T1000 (cell line): ENCODE results near the gene PDE11A.

Source experiments
- DNase-seq: peaks from one replicate; lab custom pipeline; 2025; ENCODE audit warnings: mixed read lengths; lab: John Stamatoyannopoulos, UW

Gene PDE11A

DNA sequence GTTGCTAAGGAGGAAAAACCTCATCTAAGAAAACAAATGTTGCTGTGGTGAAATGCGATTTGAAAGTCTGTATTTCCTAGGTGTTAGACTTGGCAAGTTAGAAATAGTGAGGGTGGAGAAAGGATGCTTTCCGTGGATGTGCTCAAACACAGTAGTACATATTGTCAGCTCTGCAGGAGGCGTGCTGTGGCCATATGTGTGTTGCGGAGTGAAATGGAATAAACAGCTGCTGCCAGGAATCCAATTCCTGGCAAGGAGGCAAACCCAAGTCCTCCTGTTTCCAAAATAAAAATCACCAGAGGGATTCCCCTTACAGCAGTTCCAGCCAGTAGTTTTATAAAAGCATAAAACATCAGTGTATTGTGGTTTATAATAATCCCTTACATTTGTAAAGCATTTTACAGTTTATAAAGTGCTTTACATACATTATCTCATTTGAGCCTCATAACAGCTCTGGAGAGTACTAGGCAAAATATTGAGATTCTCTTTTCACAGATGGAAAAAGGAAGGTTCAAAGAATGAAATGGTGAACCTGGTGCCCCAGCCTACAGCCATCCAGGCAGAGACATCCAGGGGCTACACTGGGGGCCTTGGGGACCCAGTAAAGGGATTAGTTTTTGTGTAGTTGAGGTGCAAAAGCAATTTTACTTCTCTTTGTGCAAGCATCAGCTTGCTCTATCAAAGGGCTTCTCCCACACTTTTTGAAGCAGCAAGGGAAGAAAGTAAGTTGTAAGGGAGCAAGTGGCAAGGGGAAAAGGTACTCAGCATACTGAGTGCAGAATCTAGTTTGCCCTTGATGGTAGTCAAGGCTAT lies 474.0 kb downstream of the PDE11A start:
- no peak for DNase-seq

GRCh38 chr2:177597759-177598158 lies 474.8 kb downstream of the PDE11A start:
- no peak for DNase-seq

DNA sequence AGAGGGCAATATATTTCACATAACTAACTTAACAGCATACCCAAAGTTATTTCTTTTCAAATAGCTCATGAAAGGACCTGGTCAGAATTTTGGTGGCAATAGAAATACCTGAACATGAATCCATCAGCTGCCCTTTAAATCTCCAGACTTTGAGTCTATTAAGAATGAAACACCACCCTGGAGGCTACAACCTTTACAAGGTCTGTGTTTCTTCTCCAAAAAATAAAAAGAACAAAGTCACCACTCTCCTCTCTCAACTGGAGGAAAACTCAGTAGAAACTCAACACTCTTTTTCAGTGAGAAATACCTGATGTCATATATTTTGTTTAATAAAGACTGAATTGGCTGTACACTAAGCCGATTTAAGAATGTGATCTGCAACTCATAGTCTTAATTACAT lies 475.7 kb downstream of the PDE11A start:
- no peak for DNase-seq

DNA sequence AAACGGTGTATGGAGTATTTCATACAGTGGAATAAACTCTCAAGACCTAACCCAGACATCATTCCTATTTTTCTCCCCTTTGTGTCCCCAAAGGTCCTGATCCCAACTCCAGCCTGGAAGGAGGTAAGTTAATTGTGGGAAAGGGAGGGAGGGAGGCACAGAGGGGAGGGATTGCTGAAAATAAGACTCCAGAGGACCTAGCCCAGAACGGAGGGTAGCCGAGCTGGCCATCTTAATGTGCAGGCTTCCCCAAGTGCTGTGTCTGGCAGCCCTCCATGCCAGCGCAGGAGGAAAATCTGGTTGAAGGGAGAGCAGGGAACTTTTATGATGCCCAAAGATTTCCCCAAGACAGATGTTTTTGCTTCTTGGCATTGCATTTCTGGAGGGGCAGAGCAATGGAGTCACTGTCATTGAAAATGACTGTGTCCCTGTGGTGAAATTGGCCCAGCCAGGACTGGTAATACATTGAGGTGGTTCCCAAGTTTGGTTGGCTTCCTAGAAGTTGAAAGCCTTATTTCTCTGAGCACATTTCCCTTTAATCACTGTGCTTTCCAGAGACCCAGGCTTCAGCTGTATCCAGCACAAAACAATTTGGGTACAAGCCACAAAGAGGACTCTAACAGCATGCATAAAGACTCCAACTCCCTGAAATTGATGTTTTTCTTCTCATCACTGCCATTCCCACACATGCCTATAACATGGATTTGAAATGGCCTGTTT lies 477.3 kb downstream of the PDE11A start:
- no peak for DNase-seq

- no peak for DNase-seq
These were observed 479.2 kb downstream of the PDE11A start for GRCh38 chr2:177593402-177593801.

DNA sequence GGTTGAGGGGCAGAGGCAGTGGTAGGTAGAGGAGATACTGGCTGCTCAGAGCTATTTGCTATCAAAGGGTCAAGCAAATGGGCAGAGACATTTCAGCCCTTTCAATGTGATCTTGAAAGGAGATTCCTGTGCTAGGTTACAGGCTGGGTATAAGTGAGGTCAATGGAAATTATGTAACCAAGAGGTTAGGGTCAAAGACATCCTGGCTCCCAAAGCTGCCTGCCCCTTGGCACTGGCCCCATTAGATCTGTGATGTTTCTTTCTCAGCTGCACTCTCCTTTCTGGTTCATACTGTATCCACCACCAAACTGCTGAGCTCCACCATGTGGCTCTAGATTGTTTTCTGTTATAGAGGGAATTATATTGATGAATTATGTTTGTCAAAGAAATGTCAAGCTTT lies 479.6 kb downstream of the PDE11A start:
- DNase-seq, result no peak

DNA sequence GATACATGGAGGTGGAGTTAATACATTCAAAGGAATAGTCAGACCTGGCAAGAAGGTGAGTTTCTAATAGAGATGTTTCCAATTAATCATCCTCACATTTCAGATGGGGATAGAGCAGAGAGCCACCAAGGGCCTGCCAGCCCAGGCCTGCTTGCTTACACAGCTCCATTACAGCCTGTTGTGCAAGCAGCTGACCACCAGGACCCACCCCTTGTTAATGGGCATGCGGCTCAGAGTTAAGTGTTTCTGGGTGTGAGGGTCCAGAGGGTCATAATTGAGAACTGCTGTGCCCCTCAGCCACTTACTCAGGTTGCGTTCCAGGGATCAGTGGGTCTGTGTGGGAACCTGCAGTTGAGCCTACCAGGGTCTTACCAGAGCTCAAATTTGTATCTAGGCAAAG lies 480.2 kb downstream of the PDE11A start:
- DNase-seq, result no peak

DNA sequence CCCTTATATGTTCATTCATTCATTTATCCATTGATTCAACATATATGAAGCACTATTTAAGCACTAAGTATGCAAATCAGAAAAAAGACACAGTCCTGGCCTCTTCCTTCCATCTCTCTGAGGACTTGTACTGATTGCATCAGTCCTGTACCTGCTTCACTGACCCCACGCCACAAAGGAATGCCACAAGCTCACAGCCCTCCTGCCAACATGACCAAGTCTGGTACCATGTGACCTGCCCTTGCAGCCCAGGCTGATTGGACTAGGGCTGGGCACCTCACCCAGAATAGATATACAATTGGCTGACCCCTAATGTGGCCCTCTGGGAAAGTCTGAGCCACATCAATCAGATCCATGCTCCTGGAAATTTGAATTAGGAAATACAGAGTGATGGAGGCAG lies 483.4 kb downstream of the PDE11A start:
- no peak for DNase-seq

DNA sequence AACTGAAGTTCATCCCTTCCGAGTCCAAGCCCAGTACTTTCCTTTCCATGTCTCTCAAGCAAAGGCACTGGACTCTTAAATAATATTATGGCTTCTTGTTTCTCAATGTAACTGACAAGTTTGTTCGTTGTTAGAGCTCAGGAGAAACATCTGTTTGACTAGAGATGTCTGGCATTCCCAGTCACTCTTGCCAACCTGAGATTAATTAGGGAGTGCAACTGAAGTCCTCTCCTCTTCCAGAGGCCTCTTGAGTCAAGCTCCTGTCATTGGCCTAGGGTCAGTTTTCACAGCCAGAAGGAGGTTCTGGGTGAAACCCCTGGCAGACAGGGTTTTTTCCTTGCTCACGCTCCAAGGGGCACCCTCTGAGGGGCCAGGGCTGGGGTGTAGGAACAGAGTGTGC lies 483.9 kb downstream of the PDE11A start:
- DNase-seq, result no peak

DNA sequence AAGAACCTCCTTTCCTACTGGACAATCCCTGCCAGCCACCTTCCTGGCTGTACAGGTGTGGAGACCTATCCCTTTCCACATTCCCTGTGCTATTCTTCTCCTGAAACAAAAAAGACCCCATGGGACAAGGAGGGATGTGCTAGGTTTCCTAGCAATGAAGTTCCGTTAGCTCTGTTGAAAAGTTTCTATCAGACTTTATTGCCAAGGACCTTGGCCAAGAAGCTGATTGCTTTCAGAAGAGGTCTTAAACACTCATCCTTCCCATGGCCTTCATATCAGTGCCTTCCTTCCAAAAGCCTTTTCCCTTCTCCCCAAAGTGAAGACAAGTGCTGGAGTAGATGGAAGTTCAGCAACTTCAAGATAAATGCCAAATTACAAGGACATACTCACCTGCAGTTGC lies 485.2 kb downstream of the PDE11A start:
- no peak for DNase-seq

DNA sequence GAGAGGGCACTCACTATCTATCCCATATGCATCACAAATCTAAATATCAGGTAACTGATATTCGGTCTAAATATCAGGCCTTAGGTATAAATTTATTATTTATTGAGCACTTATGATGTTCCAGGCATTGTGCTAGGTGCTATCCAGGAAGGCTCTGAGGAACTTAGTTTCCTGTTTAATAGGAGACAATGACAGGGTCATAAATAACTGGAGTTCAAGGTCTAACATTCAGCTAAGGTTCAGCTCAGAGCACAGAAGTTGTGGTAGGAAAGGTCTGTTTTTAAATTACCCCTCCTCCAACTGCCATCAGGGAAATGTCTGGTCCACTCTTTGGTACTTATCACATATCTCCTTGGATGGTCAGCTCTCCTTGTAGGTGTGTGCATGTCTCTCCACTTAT lies 486.4 kb downstream of the PDE11A start:
- no peak for DNase-seq

GRCh38 chr2:177585234-177585863 lies 487.2 kb downstream of the PDE11A start:
- DNase-seq, result no peak

- no peak for DNase-seq
These were observed 488.4 kb downstream of the PDE11A start for GRCh38 chr2:177584030-177584692.

DNA sequence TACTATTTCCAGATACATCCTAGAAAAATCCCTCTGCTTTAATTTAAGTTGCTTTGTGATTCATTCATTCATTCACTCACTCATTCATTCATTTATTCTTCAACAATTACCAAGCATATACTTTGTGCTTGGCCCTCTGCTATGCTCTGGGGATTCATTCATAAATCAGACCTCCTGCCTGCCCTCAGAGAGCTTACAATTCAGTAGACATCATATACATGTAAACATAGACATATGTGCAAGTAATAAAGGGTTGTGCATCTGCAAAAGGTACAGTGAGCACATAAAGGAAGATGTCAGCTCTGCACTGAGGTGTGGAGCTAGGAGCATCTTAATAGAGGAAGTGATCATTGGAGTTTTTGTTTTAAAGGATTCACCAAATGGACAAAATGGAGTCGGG lies 490.6 kb downstream of the PDE11A start:
- DNase-seq, result no peak

DNA sequence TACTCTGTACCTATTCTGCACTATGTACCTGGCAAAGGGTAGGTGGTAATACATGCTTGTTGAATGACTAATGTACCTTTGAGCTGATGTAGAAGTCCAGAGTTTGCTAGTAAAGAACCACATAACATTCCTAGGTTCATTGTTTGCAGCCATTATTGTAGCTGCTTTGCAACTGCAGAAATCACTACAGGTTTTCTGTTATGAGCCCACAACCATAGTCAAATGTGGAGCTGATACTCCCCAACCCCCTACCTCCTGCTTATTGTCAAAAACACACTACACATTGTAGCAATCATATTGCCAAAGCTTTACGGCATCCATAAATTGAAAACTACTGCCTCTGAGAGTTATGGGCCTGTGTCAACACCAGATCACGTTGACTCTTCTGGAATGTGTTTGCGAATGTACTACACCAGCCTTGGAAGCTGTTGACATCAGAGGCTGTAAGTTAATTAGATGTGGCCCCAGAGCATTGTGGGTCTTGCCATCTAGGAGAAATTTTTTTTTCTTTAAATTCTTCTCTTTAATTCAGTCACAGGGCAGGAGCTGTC lies 493.0 kb downstream of the PDE11A start:
- no peak for DNase-seq

DNA sequence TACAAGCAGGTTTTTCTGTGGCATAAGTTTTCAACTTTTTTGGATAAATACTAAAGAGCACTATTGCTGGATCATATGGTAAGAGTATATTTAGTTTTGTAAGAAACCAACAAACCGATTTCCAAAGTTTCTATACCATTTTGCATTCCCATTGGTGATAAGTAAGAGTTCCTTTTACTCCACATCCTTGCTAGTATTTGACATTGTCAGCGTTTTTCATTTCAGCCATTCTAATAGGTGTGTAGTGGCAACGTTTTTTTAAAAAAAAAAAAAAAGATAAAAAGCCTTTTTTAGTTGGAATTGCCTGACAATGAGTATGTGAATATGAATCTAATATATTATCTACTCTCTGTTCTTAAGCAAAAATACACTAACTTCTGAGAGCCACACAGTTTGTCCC lies 494.1 kb downstream of the PDE11A start:
- DNase-seq, result no peak

GRCh38 chr2:177577075-177577474 lies 495.5 kb downstream of the PDE11A start:
- no peak for DNase-seq

DNA sequence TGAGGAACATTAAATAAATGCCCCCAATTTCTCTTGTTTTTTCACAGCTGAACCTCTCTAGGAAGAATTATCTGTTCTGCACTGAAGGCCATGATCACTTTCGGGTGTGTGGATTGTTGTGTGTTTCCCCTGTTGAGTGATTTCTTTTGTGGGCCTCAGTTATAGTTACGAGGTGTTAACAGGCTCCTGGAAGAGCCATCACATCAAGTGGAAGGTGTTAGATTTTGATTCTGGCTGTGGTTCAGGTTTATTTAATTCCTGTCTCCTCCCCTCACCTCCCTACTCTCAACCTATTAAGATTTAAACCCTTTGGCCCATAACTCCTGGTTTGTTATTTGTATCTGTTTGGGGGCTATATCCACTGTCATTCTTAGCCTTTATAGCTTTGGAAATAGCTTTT lies 497.2 kb downstream of the PDE11A start:
- no peak for DNase-seq

- DNase-seq, result no peak
These were observed 498.2 kb downstream of the PDE11A start for GRCh38 chr2:177574356-177574755.
